HCT116 (cell line): ENCODE measurements around the gene TPD52L1. TPM values are rescaled to one million over a fixed set of nuclear protein-coding genes. Genes with fewer than 3 reads are reported as not detected.

Experiments
- ATAC-seq: fragments of 200-7000 bp; cut with Tn5 transposase; 2 replicates; pipeline ENCODE4 v1.9.1; 2020; ENCODE audit warnings: mild to moderate bottlenecking, moderate library complexity
- BruUV-seq: library from RNA; stranded (reverse); fragments of 400-500 nt; replicated peaks from 2 replicates; lab custom pipeline; 2021; lab: Mats Ljungman, UMichigan
- CTCF ChIA-PET: fragments of 300-600 bp; sonication (Branson Sonifier 250); formaldehyde crosslinking; loops from one replicate; lab custom pipeline; 2021; ENCODE audit warnings: antibody characterized with exemption; lab: Charles Lee
- POLR2A ChIA-PET: fragments of 300-600, 350-600 bp; sonication (Branson Sonifier 250); formaldehyde crosslinking; loops from one replicate; lab custom pipeline; 2021; ENCODE audit warnings: antibody characterized with exemption; lab: Charles Lee
- RAD21 ChIA-PET, 2 experiments: fragments of 300-600 bp; sonication (Branson Sonifier 250); formaldehyde crosslinking; loops; one replicate each; lab custom pipeline; 2023; ENCODE audit warnings: low total read pairs in 2 of 2; ENCODE audit not compliant: uncharacterized antibody in 2 of 2, unreplicated experiment in 2 of 2, low non-redundant PET in 1 of 2; lab: Charles Lee
- DNase-seq: peaks from one replicate; pipeline ENCODE4 v3.0.0-alpha.2; 2010; ENCODE audit warnings: low read depth, low spot score
- H2AFZ ChIP-seq: fragments of 200-600 bp; shearing (Covaris generic), sonication (generic); 2 replicates; pipeline ENCODE4 v1.6.1; 2017; ENCODE audit warnings: low read depth, mixed run types, mixed read lengths, antibody characterized with exemption, low read length; ENCODE audit not compliant: poor library complexity, severe bottlenecking
- H3K27ac ChIP-seq: 2 replicates; pipeline ENCODE4 v1.5.1; 2012; ENCODE audit warnings: low read depth, low read length
- H3K27me3 ChIP-seq: fragments of 200-600 bp; sonication (generic); 2 replicates; pipeline ENCODE4 v1.6.1; 2016; ENCODE audit warnings: mixed run types, low read length, mixed read lengths; ENCODE audit not compliant: insufficient read depth
- H3K36me3 ChIP-seq, 2 experiments: fragments of 200-500 bp in 1 of 2; fragments of 200-600 bp in 1 of 2; sonication (Bioruptor generic) in 1 of 2; sonication (generic) in 1 of 2; 2 replicates each; pipeline versions ENCODE4 v1.5.1 to v1.6.1; 2014 to 2016; ENCODE audit warnings: low read length in 2 of 2, inconsistent platforms in 1 of 2, mixed read lengths in 1 of 2, mixed run types in 1 of 2; ENCODE audit not compliant: insufficient read depth in 2 of 2, control insufficient read depth in 1 of 2
- H3K4me1 ChIP-seq, 2 experiments: fragments of 200-600 bp in 1 of 2; sonication (generic) in 1 of 2; 2 replicates each; pipeline versions ENCODE4 v1.5.1 to v1.6.1; 2012 to 2017; ENCODE audit warnings: low read length in 2 of 2, inconsistent platforms in 1 of 2, mild to moderate bottlenecking in 1 of 2, mixed read lengths in 1 of 2, mixed run types in 1 of 2, moderate library complexity in 1 of 2; ENCODE audit not compliant: insufficient read depth in 2 of 2, control insufficient read depth in 1 of 2
- H3K4me2 ChIP-seq: fragments of 200-600 bp; sonication (generic); 2 replicates; pipeline ENCODE4 v1.6.1; 2017; ENCODE audit warnings: mixed run types, low read length, mixed read lengths
- H3K4me3 ChIP-seq, 2 experiments: fragments of 200-600 bp in 1 of 2; sonication (generic) in 1 of 2; replicated peaks in 1 of 2; 2 replicates each; pipeline ENCODE4 v1.5.1; 2011 to 2016; ENCODE audit warnings: low read length in 2 of 2, control low read depth in 1 of 2, low read depth in 1 of 2, mild to moderate bottlenecking in 1 of 2, mixed read lengths in 1 of 2, mixed run types in 1 of 2
- H3K79me2 ChIP-seq: fragments of 200-600 bp; sonication (generic); 2 replicates; pipeline ENCODE4 v1.6.1; 2017; ENCODE audit warnings: mild to moderate bottlenecking, mixed run types, low read length, moderate library complexity, mixed read lengths; ENCODE audit not compliant: insufficient read depth
- H3K9ac ChIP-seq: fragments of 200-600 bp; sonication (generic); 2 replicates; pipeline ENCODE4 v1.6.1; 2016; ENCODE audit warnings: low read length, mixed read lengths
- H3K9me2 ChIP-seq: fragments of 200-600 bp; sonication (generic), shearing (Covaris generic); 2 replicates; pipeline ENCODE4 v1.6.1; 2017; ENCODE audit warnings: mixed run types, mild to moderate bottlenecking, moderate library complexity; ENCODE audit not compliant: insufficient read depth
- H3K9me3 ChIP-seq, 2 experiments: fragments of 200-500 bp in 1 of 2; fragments of 200-600 bp in 1 of 2; sonication (Bioruptor generic) in 1 of 2; sonication (generic) in 1 of 2; 2 replicates each; pipeline ENCODE4 v1.6.1; 2014 to 2017; ENCODE audit warnings: low read length in 2 of 2, mixed read lengths in 2 of 2, inconsistent platforms in 1 of 2, low read depth in 1 of 2, mild to moderate bottlenecking in 1 of 2, mixed run types in 1 of 2, moderate library complexity in 1 of 2; ENCODE audit not compliant: control insufficient read depth in 1 of 2, insufficient read depth in 1 of 2
- H4K20me1 ChIP-seq: fragments of 200-600 bp; sonication (generic), shearing (Covaris generic); 2 replicates; pipeline ENCODE4 v1.6.1; 2017; ENCODE audit warnings: mixed run types, mild to moderate bottlenecking, moderate library complexity; ENCODE audit not compliant: insufficient read depth
- ATF3 ChIP-seq: IDR thresholded peaks from 2 replicates; pipeline ENCODE4 v1.6.1; 2012
- CTCF ChIP-seq, 3 experiments: fragments of 200-600 bp in 1 of 3; sonication (generic) in 1 of 3; IDR thresholded peaks in 2 of 3; conservative IDR thresholded peaks in 1 of 3; 2 replicates each; pipeline ENCODE4 v1.5.1; 2012 to 2017; ENCODE audit warnings: low read depth in 2 of 3, low read length in 2 of 3, antibody characterized with exemption in 1 of 3, borderline replicate concordance in 1 of 3, control low read depth in 1 of 3, mild to moderate bottlenecking in 1 of 3, mixed read lengths in 1 of 3, mixed run types in 1 of 3, moderate library complexity in 1 of 3; ENCODE audit not compliant: insufficient read depth in 1 of 3
- EGR1 ChIP-seq: IDR thresholded peaks from 2 replicates; pipeline ENCODE4 v1.6.1; 2012; ENCODE audit warnings: low read depth
- ELF1 ChIP-seq: IDR thresholded peaks from 2 replicates; pipeline ENCODE4 v1.6.1; 2012; ENCODE audit warnings: low read depth, borderline replicate concordance
- EZH2phosphoT487 ChIP-seq: fragments of 200-600 bp; IDR thresholded peaks from 2 replicates; pipeline ENCODE4 v1.6.1; 2018; ENCODE audit warnings: antibody characterized with exemption, borderline replicate concordance
- FOSL1 ChIP-seq: IDR thresholded peaks from 2 replicates; pipeline ENCODE4 v1.6.1; 2012; ENCODE audit warnings: low read depth
- JUND ChIP-seq: IDR thresholded peaks from 2 replicates; pipeline ENCODE4 v1.6.1; 2012
- MAX ChIP-seq: IDR thresholded peaks from 2 replicates; pipeline ENCODE4 v1.6.1; 2012
- RAD21 ChIP-seq: IDR thresholded peaks from 2 replicates; pipeline ENCODE4 v1.6.1; 2012; ENCODE audit warnings: low read depth, mild to moderate bottlenecking
- REST ChIP-seq: IDR thresholded peaks from 2 replicates; pipeline ENCODE4 v1.6.1; 2012; ENCODE audit warnings: low read depth
- SP1 ChIP-seq: IDR thresholded peaks from 2 replicates; pipeline ENCODE4 v1.6.1; 2012; ENCODE audit warnings: low read depth
- SRF ChIP-seq: IDR thresholded peaks from 2 replicates; pipeline ENCODE4 v1.6.1; 2012; ENCODE audit warnings: low read depth
- TCF7L2 ChIP-seq: IDR thresholded peaks from 2 replicates; pipeline ENCODE4 v1.7.0; 2011; ENCODE audit warnings: borderline replicate concordance, inconsistent platforms; ENCODE audit not compliant: insufficient read depth, insufficient read length; ENCODE audit errors: extremely low read depth
- ZBTB33 ChIP-seq: IDR thresholded peaks from 2 replicates; pipeline ENCODE4 v1.6.1; 2011; ENCODE audit warnings: mild to moderate bottlenecking, low read length, moderate library complexity; ENCODE audit not compliant: insufficient replicate concordance; ENCODE audit errors: extremely low read depth
- ZFX ChIP-seq: fragments of 450-650 bp; IDR thresholded peaks from 2 replicates; pipeline ENCODE4 v1.6.1; 2017
- ZNF274 ChIP-seq: fragments of 200-500 bp; sonication (Bioruptor generic); IDR thresholded peaks from 2 replicates; pipeline ENCODE4 v1.6.1; 2014; ENCODE audit warnings: mild to moderate bottlenecking, low read depth, low read length, inconsistent platforms
- intact Hi-C: fragments of 100-400 bp; cut with micrococcal nuclease; formaldehyde crosslinking; loops from 2 replicates; pipeline ENCODE4 v1.10.0; 2022
- total RNA-seq: library from RNA; stranded (reverse); gene quantifications from one replicate; pipeline ENCODE4 v1.2.1, GENCODE V29; 2021; ENCODE audit not compliant: unreplicated experiment

TPD52L1 gene
- total RNA-seq, 1 experiment from 2014 or later = 64.1 TPM

- intact Hi-C loops = loop anchor here (1.0 to 5.0 kb wide), 3 partner anchors 441 to 666 kb away; no protein-coding TSS in a partner anchor
- Histone ChIP-seq H3K4me2 (no peak overlapping the region), H3K9me2 (no peaks in the 10 kb centered on the region), H3K9ac (no peak overlapping the region), H3K79me2 (no peaks in the 10 kb centered on the region), H2AFZ (no peak overlapping the region), H3K4me1 (no peaks in the 10 kb centered on the region), H3K27me3 (no peaks in the 10 kb centered on the region), H3K4me3 (no peak overlapping the region), H3K36me3 (no peaks in the 10 kb centered on the region), H3K9me3 (no peaks in the 10 kb centered on the region), H3K27ac (no peak overlapping the region), H4K20me1 (no peaks in the 10 kb centered on the region)
- CTCF ChIA-PET = interaction anchor here (0.5 to 6.2 kb wide), 12 partner anchors 9 to 663 kb away, joined by 3 to 49 read pairs (median 4); no protein-coding TSS in a partner anchor
- ATAC-seq = peak; percentile 78
- BruUV-seq = no TSS peak
- DNase-seq = peak; percentile 55
- TF ChIP-seq ZNF274 = no peak
- TF ChIP-seq FOSL1 = no peak
- TF ChIP-seq RAD21 = peak; percentile 87
- TF ChIP-seq EZH2phosphoT487 = no peak
- TF ChIP-seq ZFX = no peak
- TF ChIP-seq SP1 = no peak
- no peak for TF ChIP-seq ZBTB33
- no peak for TF ChIP-seq ELF1
- TF ChIP-seq JUND = no peak
- TF ChIP-seq MAX = no peak
- TF ChIP-seq TCF7L2 = no peak
- no peak for TF ChIP-seq ATF3
- peak; percentile 59 to 78 (median 74) for TF ChIP-seq CTCF (IDR thresholded peaks at IDR 0.05 in 2 of 3, conservative IDR thresholded peaks at IDR 0.05 in 1 of 3; ENCODE audit: borderline replicate concordance in 1 of 3, insufficient read depth in 1 of 3, low read depth in 2 of 3, low read length in 2 of 3)
- TF ChIP-seq SRF = no peak
- TF ChIP-seq EGR1 = no peak
- TF ChIP-seq REST = no peak
- POLR2A ChIA-PET = interaction anchor here (0.9 kb wide), 1 partner anchor 649 kb away, joined by 5 read pairs; no protein-coding TSS in a partner anchor
- RAD21 ChIA-PET = interaction anchor here in 1 of 2 experiments (0.6 kb wide), 1 partner anchor 441 kb away, joined by 3 read pairs; no protein-coding TSS in a partner anchor
Measured at GRCh38 chr6:125310994-125311649, 157.5 kb downstream of the TPD52L1 start.
